ENCODE measurements around the gene POMT1. TPM values are rescaled to one million over a fixed set of nuclear protein-coding genes. Genes with fewer than 3 reads are reported as not detected.

POMT1 gene
- total RNA-seq, 1 experiment from 2014 or later: 34.1 TPM

- WGBS (ENCODE audit: extremely low coverage, insufficient read length, low lambda C conversion rate): no CpG with 5 or more reads among the region's 15 CpGs
Observed at GRCh38 chr9:131484560-131485185, 18.0 kb upstream of the POMT1 start.

More at GRCh38 chr9:131484560-131485185, 18.0 kb upstream of the POMT1 start:
- Histone ChIP-seq H2AK5ac (ENCODE audit: insufficient read length, low read length) (no peak overlapping the region), H3K79me2 (ENCODE audit: insufficient read depth, low read length) (no peaks in the 10 kb centered on the region), H2BK120ac (ENCODE audit: low read depth, low read length, poor library complexity, severe bottlenecking) (no peak overlapping the region), H3K9ac (ENCODE audit: extremely low read depth, insufficient read length, low read length) (no peak overlapping the region), H3K27me3 (ENCODE audit: insufficient read depth, low read length) (no peaks in the 10 kb centered on the region), H2BK5ac (ENCODE audit: insufficient read length, low read length) (no peak overlapping the region), H2BK20ac (ENCODE audit: low read depth, low read length, poor library complexity, severe bottlenecking) (no peak overlapping the region), H3K23me2 (ENCODE audit: insufficient read length, low read depth, low read length, poor library complexity, severe bottlenecking) (no peaks in the 10 kb centered on the region), H3K14ac (ENCODE audit: insufficient read depth, low read length) (no peak overlapping the region), H3K56ac (ENCODE audit: insufficient read length, low read depth, low read length) (no peak overlapping the region), H3K4me2 (ENCODE audit: insufficient read depth, insufficient read length, low read length) (no peak overlapping the region), H3K79me1 (ENCODE audit: insufficient read depth, low read depth, low read length, poor library complexity, severe bottlenecking) (no peaks in the 10 kb centered on the region), H2BK12ac (ENCODE audit: insufficient read length, low read depth, low read length) (no peak overlapping the region), H3K18ac (ENCODE audit: insufficient read length, low read depth, low read length) (no peak overlapping the region), H2BK15ac (ENCODE audit: low read depth, low read length) (no peak overlapping the region), H4K20me1 (ENCODE audit: control insufficient read depth, insufficient read depth, insufficient read length) (no peaks in the 10 kb centered on the region), H3K4ac (ENCODE audit: low read depth, low read length) (no peak overlapping the region), H3K23ac (ENCODE audit: insufficient read length, low read depth, low read length) (no peak overlapping the region), H3K4me1 (ENCODE audit: insufficient read depth, low read length) (no peaks in the 10 kb centered on the region), H4K5ac (ENCODE audit: insufficient read length, low read depth, low read length) (no peak overlapping the region), H3K27ac (ENCODE audit: insufficient read length, low read depth, low read length) (no peak overlapping the region), H4K91ac (ENCODE audit: insufficient read length, low read depth, low read length) (no peak overlapping the region), H3K9me3 (ENCODE audit: control insufficient read depth, low read depth, low read length) (no peaks in the 10 kb centered on the region), H2AFZ (ENCODE audit: low read length) (no peak overlapping the region), H3T11ph (ENCODE audit: low read length) (no peak overlapping the region), H4K8ac (replicated peaks; ENCODE audit: insufficient read length, low read depth, low read length) (no peak overlapping the region)
- peak overlapping the region; percentile 18 to 75 (median 74); a peak in 4 of 7 replicates for H3K27ac Mint-ChIP-seq
- peaks cover 86 to 100% (median 99%) of the 10 kb centered on the region in 3 experiments for H3K36me3 Mint-ChIP-seq (ENCODE audit: insufficient read depth in 1 of 3, low read depth in 3 of 3)
- H3K9me3 Mint-ChIP-seq: no peaks in the 10 kb centered on the region
- no peak for TF ChIP-seq CTCF (conservative IDR thresholded peaks at IDR 0.05)
- H3K4me1 Mint-ChIP-seq: no peaks in the 10 kb centered on the region
- no peak overlapping the region; a peak in 1 of 5 replicates for H3K4me3 Mint-ChIP-seq
- peaks cover 2% of the 10 kb centered on the region; the same call in 1 of the 2 replicates for H3K27me3 Mint-ChIP-seq (ENCODE audit: low read depth)
- DNase-seq: no peak

All from H9 (cell line).